Endothelial cell of umbilical vein (primary cell): ENCODE results near the gene UNC45A. TPM values are rescaled to one million over a fixed set of nuclear protein-coding genes. Genes with fewer than 3 reads are reported as not detected.

Experiments
- BruUV-seq: library from RNA; stranded (reverse); fragments of 400-500 nt; replicated peaks from 2 replicates; lab custom pipeline; 2021; lab: Mats Ljungman, UMichigan
- CTCF ChIA-PET: fragments of 300-600, 350-600 bp; sonication (Branson Sonifier 250); formaldehyde crosslinking; loops from one replicate; lab custom pipeline; 2021; ENCODE audit warnings: antibody characterized with exemption, inconsistent platforms; lab: Charles Lee
- POLR2A ChIA-PET: fragments of 300-600, 350-600 bp; sonication (Branson Sonifier 250); formaldehyde crosslinking; loops from one replicate; lab custom pipeline; 2021; ENCODE audit warnings: antibody characterized with exemption, inconsistent platforms; lab: Charles Lee
- DNase-seq: peaks from one replicate; pipeline ENCODE4 v3.0.0-alpha.2; 2011; ENCODE audit warnings: low read depth, low spot score
- FAIRE-seq: peaks from 2 replicates; lab custom pipeline; 2011; peaks lifted over from hg19 to GRCh38; lab: Jason Lieb, UNC
- H2AFZ ChIP-seq: 2 replicates; pipeline ENCODE4 v1.6.0; 2012; ENCODE audit warnings: low read depth, low read length, control low read depth, inconsistent platforms
- H3K27ac ChIP-seq: 2 replicates; pipeline ENCODE4 v1.5.1; 2011; ENCODE audit warnings: low read depth, mild to moderate bottlenecking, control low read depth, low read length, moderate library complexity; ENCODE audit not compliant: insufficient read depth
- H3K27me3 ChIP-seq, 2 experiments: 2 replicates each; pipeline versions ENCODE4 v1.6.0 to v1.6.1; 2011; ENCODE audit warnings: low read length in 2 of 2, mixed read lengths in 1 of 2; ENCODE audit not compliant: control insufficient read depth in 2 of 2, insufficient read depth in 2 of 2
- H3K36me3 ChIP-seq, 2 experiments: 2 replicates in 1 of 2; 3 replicates in 1 of 2; pipeline ENCODE4 v1.5.1; 2011; ENCODE audit warnings: low read length in 2 of 2, mild to moderate bottlenecking in 1 of 2, moderate library complexity in 1 of 2; ENCODE audit not compliant: control insufficient read depth in 2 of 2, insufficient read depth in 2 of 2; ENCODE audit errors: extremely low read depth in 1 of 2
- H3K4me1 ChIP-seq: 3 replicates; pipeline ENCODE4 v1.5.1; 2011; ENCODE audit warnings: mild to moderate bottlenecking, low read length; ENCODE audit not compliant: control insufficient read depth, insufficient read depth; ENCODE audit errors: extremely low read depth
- H3K4me2 ChIP-seq: 2 replicates; pipeline ENCODE4 v1.6.1; 2011; ENCODE audit warnings: low read length, control low read depth, mixed read lengths; ENCODE audit not compliant: insufficient read depth
- H3K4me3 ChIP-seq, 3 experiments: fragments of 200-600 bp in 1 of 3; sonication (generic), shearing (Covaris generic) in 1 of 3; replicated peaks in 1 of 3; 2 replicates each; pipeline ENCODE4 v1.5.1; 2011 to 2016; ENCODE audit warnings: control low read depth in 3 of 3, low read length in 3 of 3, mild to moderate bottlenecking in 2 of 3, inconsistent platforms in 1 of 3, low read depth in 1 of 3, moderate library complexity in 1 of 3; ENCODE audit not compliant: insufficient read depth in 1 of 3
- H3K79me2 ChIP-seq: 2 replicates; pipeline ENCODE4 v1.6.0; 2012; ENCODE audit warnings: low read length, inconsistent platforms; ENCODE audit not compliant: control insufficient read depth, insufficient read depth
- H3K9ac ChIP-seq: replicated peaks from 2 replicates; pipeline ENCODE3; 2011; ENCODE audit warnings: low read length, control low read depth; ENCODE audit not compliant: insufficient read depth; ENCODE audit errors: extremely low read depth
- H3K9me1 ChIP-seq: replicated peaks from 3 replicates; pipeline ENCODE4 v1.6.0; 2011; ENCODE audit warnings: mild to moderate bottlenecking, low read length; ENCODE audit not compliant: control insufficient read depth, insufficient read depth; ENCODE audit errors: extremely low read depth
- H3K9me3 ChIP-seq: replicated peaks from 2 replicates; pipeline ENCODE4 v1.5.1; 2012; ENCODE audit warnings: low read length, inconsistent platforms; ENCODE audit not compliant: control insufficient read depth, insufficient read depth
- H4K20me1 ChIP-seq: replicated peaks from 2 replicates; pipeline ENCODE3; 2011; ENCODE audit warnings: mild to moderate bottlenecking, low read length; ENCODE audit not compliant: control insufficient read depth, insufficient read depth; ENCODE audit errors: extremely low read depth
- EZH2 ChIP-seq: IDR thresholded peaks from 2 replicates; pipeline ENCODE4 v1.6.1; 2012; ENCODE audit warnings: borderline replicate concordance, low read depth, mild to moderate bottlenecking, moderate library complexity, low read length, inconsistent platforms; ENCODE audit not compliant: severe bottlenecking
- FOS ChIP-seq: IDR thresholded peaks from 2 replicates; pipeline ENCODE4 v1.6.1; 2011; ENCODE audit warnings: mild to moderate bottlenecking, low read length, moderate library complexity, borderline replicate concordance; ENCODE audit not compliant: insufficient read depth
- GATA2 ChIP-seq: IDR thresholded peaks from 2 replicates; pipeline ENCODE4 v1.7.0; 2011; ENCODE audit warnings: low read depth, mild to moderate bottlenecking, moderate library complexity, mixed read lengths, low read length; ENCODE audit not compliant: insufficient read length, insufficient read depth
- JUN ChIP-seq: IDR thresholded peaks from 2 replicates; pipeline ENCODE4 v1.6.1; 2011; ENCODE audit warnings: borderline replicate concordance, low read depth; ENCODE audit not compliant: insufficient read length, insufficient read depth
- MAX ChIP-seq: IDR thresholded peaks from 2 replicates; pipeline ENCODE4 v1.6.1; 2011; ENCODE audit not compliant: insufficient read depth, insufficient read length
- MYC ChIP-seq: IDR thresholded peaks from one replicate; pipeline ENCODE4 v1.6.1; 2011; ENCODE audit warnings: mild to moderate bottlenecking, low read depth, low read length
- POLR2A ChIP-seq: IDR thresholded peaks from 2 replicates; pipeline ENCODE4 v1.6.1; 2012; ENCODE audit warnings: low read depth, mild to moderate bottlenecking, control low read depth, low read length
- POLR2AphosphoS5 ChIP-seq: IDR thresholded peaks from 2 replicates; pipeline ENCODE4 v1.6.1; 2012; ENCODE audit warnings: low read depth, mild to moderate bottlenecking, control low read depth, low read length, moderate library complexity; ENCODE audit not compliant: insufficient read depth
- dilution Hi-C: fragments of 300-500 bp; cut with MboI; formaldehyde crosslinking; loops from one replicate; pipeline ENCODE4 v1.15.0; 2019; ENCODE audit warnings: low sequenced_read_pairs; ENCODE audit not compliant: extremely low pct_ligation_motif_present
- intact Hi-C: fragments of 100-400 bp; cut with micrococcal nuclease; formaldehyde crosslinking; loops from one replicate; pipeline ENCODE4 v1.10.0; 2022
- polyA plus RNA-seq, 4 experiments: library from polyadenylated mRNA; depleted of rRNA in 3 of 4; stranded (reverse) in 3 of 4; unstranded in 1 of 4; fragments of >200 nt; gene quantifications; 2 replicates each; pipeline versions ENCODE4 v1.2.1 to v1.2.3, GENCODE V29; 2011 to 2012; ENCODE audit warnings: missing spikeins in 1 of 4
- total RNA-seq: library from RNA; stranded (reverse); gene quantifications from 2 replicates; pipeline ENCODE4 v1.2.3, GENCODE V29; 2021
- TF ChIP-seq, protein P1 (sequence below), 2 donors: IDR thresholded peaks; 1 replicate in 1 of 2; 2 replicates in 1 of 2; pipeline ENCODE4 v1.5.1; 2011; ENCODE audit warnings: low read length in 2 of 2, mild to moderate bottlenecking in 2 of 2, moderate library complexity in 2 of 2, control low read depth in 1 of 2, inconsistent platforms in 1 of 2, low read depth in 1 of 2; ENCODE audit not compliant: insufficient read depth in 1 of 2; ENCODE audit errors: extremely low read depth in 1 of 2

Gene UNC45A
- total and polyA plus RNA-seq, 2 donors (not counting 3 experiments of a cell fraction or from before 2014, with no cell fraction given), result 103 to 106 TPM

- no peak overlapping the region for H3K9ac ChIP-seq
- H3K9me3 ChIP-seq, result no peaks in the 10 kb centered on the region
- no peak overlapping the region for H3K27ac ChIP-seq
- ChIA-PET CTCF (interaction anchor here (3.7 kb wide), 1 partner anchor 25 kb away, joined by 23 read pairs; no protein-coding TSS in a partner anchor), POLR2A (no interaction called here)
- DNase-seq (no peak), FAIRE-seq (no peak)
- H3K4me1 ChIP-seq, result no peaks in the 10 kb centered on the region
- H3K4me3 ChIP-seq, result no peak overlapping the region
- H3K9me1 ChIP-seq, result no peaks in the 10 kb centered on the region
- BruUV-seq, result no TSS peak
- no peak overlapping the region for H2AFZ ChIP-seq
- peaks cover 43% of the 10 kb centered on the region for H3K79me2 ChIP-seq
- TF ChIP-seq FOS (no peak), POLR2A (no peak), JUN (no peak), EZH2 (no peak), POLR2AphosphoS5 (no peak), MAX (no peak), GATA2 (no peak), MYC (no peak)
- TF ChIP-seq, protein P1, sequence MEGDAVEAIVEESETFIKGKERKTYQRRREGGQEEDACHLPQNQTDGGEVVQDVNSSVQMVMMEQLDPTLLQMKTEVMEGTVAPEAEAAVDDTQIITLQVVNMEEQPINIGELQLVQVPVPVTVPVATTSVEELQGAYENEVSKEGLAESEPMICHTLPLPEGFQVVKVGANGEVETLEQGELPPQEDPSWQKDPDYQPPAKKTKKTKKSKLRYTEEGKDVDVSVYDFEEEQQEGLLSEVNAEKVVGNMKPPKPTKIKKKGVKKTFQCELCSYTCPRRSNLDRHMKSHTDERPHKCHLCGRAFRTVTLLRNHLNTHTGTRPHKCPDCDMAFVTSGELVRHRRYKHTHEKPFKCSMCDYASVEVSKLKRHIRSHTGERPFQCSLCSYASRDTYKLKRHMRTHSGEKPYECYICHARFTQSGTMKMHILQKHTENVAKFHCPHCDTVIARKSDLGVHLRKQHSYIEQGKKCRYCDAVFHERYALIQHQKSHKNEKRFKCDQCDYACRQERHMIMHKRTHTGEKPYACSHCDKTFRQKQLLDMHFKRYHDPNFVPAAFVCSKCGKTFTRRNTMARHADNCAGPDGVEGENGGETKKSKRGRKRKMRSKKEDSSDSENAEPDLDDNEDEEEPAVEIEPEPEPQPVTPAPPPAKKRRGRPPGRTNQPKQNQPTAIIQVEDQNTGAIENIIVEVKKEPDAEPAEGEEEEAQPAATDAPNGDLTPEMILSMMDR (IDR thresholded peaks at IDR 0.05; ENCODE audit: extremely low read depth in 1 of 2, insufficient read depth in 1 of 2, low read depth in 1 of 2, low read length in 2 of 2), result no peak
- H4K20me1 ChIP-seq, result no peaks in the 10 kb centered on the region
- dilution Hi-C loops (no loop called here), intact Hi-C loops (no loop called here)
- peaks cover 0 to 20% of the 10 kb centered on the region in 2 experiments for H3K36me3 ChIP-seq
- H3K4me2 ChIP-seq, result no peak overlapping the region
- no peaks in the 10 kb centered on the region for H3K27me3 ChIP-seq
Measured at GRCh38 chr15:90982135-90982534, 47.0 kb downstream of the UNC45A start.
